HG02943 (cell line): ENCODE data around the gene RPH3AL.

ENCODE experiments used
- ATAC-seq: cut with Tn5 transposase; IDR thresholded peaks from one replicate; pipeline ENCODE4 v1.9.1; 2021; ENCODE audit warnings: mild to moderate bottlenecking, low read depth, moderate library complexity; ENCODE audit not compliant: unreplicated experiment

Gene RPH3AL

DNA sequence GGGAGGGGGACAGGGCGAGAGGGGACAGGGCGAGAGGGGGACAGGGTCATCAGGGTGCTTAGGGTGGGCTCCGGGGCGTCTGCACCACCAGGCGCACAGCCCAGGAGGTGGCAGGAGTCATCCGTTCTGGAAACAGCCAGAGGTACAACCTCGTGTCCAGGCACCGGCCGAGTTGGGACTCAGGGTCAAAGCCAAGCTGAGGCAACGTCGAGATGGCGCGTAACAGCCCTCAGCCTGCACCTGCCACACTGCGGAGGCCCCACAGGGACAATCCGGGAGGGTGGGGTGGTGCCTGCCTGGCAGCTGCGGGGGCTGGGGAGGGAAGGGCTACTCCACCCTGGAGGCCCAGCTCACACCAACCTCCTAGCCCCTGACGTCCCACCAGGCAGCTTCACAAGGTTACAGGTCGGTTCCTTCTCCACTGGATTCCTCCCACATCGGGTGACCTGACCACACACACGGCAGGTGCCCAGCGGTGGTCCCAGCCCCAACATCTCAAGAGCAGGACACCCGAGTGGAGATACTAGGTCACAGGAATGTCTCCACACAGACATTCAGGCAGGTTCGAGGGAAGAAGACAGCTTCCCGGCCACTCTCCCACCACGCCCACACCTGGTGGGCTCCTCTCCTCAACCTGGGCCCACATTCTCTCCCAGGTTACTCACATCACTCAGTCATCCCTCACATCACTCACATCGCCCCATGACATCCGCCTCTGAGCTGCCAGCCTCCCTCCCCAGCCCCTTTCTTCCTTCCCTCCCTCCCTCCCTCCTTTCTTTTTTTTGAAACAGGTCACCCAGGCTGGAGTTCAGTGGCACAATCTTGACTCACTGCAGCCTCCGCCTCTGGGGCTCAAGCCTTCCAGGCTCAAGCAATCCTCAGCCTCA lies 47.3 kb downstream of the RPH3AL start:
- no peak for ATAC-seq

DNA sequence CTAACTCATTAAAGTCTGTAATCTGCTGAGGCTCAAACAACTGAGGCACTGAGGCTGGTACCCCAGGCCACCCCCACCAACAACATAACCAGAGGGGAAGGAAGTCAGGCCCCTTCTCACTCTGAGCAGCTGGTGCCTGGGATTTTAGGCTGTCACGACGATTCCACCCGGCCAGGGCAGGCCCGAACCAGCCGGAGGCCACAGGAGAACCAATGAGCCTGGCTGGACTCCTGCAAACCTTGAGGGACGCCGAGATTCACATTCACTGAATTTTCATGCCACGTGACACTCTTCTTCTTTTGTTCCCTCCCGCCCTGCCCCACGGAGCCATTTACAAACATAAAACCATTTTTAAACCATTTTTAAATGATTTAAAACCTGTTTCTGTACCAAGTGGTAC lies 48.1 kb downstream of the RPH3AL start:
- ATAC-seq = no peak

DNA sequence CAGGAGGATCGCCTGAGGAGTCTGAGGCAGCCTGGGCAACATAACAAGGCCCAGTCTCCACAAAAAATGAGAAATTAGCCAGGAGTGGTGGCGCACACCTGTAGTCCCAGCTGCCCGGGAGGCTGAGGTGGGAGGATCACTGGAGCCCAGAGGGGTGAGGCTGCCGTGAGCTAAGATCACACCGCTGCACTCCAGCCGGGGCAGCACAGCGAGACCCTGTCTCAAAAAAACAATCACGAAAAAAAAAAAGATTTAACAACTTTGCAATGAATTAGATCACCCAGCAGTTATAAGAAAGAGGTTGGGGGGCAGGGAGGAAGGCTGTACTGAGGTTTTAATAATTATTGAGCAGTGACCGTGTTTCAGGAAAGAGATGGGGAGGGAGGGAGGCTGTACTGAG lies 49.4 kb downstream of the RPH3AL start:
- ATAC-seq = no peak

DNA sequence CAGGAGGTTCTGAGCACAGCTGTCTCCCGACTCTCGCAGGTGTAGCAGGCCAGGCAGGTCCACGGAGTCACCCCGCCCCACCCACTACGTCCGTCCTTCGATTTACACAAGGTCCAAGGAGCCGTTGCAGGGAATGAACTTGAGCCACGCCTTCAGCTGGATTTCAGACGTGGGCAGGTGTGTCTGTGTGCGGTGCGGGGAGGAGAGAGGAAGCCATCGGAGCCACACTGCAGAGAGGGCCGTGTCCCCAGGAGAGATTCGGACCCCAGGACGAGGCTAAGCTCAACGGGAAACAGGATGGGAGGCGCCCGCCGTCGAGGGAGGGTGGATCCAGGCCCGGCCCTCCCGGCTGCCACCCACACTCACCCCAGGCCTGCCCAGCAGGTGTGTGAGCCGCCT lies 50.3 kb downstream of the RPH3AL start:
- ATAC-seq = no peak

DNA sequence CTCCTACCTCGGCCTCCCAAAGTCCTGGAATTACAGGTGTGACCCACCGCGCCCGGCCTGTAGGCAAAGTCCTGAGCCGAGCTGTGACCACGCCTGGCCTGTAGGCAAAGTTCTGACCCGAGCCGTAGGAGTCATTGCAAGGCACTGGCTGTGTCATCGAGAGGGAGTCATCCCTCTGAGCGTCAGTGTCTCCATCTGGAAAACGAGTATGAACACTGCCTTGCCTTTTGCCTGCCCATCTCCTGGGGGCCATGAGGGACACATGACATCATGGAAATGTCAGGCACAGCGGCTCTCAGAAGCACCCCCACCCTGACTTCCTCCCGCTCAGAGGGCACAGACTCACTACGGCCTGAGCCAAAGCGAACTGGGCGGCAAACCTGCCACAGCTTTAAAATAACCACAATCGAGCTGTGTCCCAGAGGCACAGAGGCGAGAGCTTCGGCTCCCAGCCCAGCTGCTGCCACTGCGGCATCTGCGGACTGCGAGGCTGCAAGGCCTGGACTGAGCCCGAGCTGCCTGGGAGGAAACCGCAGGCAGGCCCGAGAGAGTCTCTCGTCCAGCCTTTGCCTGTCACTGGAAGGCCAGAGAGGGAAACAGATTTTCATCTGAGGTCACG lies 50.8 kb downstream of the RPH3AL start:
- no peak for ATAC-seq

DNA sequence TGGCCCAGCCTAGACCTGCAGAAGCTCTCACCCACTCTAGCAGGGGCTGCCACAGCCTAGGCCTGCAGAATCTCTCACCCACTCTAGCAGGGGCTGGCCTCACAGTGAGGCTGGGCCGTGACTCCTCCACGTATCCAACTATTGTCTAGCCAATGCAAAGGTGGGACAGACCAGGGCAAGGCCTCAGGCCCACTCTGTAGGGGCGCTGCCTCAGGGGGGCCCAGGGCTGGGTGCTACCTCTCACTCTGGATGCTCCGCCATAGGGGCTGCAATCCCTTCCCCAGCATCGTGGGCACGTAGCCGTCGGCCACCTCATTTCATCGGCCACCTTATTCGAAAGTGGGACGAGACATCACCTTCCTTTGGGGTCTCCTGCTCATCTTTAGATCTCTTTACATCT lies 51.7 kb downstream of the RPH3AL start:
- ATAC-seq = no peak

DNA sequence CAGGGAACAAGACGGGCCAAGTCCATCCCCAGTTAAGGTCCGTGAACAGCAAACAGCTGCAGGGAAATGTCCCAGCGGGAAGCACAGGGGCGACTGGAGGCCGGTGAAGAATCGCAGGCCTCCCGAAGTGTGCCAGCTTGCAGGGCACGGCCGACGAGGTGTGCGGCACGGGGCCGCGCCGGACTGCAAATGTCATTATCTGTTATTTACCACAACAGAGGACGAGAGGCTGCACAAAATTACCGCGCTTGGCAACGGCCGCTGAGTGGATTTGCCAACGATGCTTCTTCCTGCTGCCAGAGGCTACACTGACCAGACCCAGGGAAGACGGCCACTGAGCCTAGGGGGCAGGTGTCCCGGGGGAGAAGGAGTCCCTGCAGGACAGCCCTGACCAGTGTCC lies 53.1 kb downstream of the RPH3AL start:
- no peak for ATAC-seq

DNA sequence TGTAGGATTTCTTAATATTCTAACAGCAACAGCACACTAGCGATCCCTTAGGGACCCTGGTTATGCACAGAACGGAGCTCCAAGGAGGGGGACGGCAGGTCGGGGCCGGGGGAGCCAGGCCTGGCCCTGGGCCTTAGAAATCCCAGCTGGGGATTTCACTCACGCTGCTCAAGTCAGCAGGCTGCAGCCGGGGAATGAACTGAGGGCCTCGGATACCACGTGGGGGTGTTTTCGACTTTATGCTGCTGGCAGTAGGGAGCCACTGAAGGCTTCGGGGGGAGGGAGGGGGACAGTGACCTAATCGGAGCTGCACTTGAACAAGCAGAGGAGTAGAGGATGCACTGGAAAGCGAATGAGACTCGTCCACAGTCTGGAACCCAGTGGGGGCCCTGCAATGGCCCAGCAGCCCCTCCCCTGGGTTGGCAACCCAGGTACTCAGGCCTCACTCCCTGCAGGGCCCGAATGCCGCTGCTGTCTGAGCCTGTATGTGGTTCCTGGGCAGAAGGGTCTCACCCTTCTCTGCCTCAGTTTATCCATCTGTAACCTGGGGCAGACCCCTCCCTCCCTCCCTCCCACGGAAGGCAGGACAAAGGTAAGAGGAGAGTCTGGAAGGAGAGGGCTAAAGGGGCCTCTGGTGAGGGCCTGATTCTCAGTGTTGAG lies 53.7 kb downstream of the RPH3AL start:
- ATAC-seq = no peak

DNA sequence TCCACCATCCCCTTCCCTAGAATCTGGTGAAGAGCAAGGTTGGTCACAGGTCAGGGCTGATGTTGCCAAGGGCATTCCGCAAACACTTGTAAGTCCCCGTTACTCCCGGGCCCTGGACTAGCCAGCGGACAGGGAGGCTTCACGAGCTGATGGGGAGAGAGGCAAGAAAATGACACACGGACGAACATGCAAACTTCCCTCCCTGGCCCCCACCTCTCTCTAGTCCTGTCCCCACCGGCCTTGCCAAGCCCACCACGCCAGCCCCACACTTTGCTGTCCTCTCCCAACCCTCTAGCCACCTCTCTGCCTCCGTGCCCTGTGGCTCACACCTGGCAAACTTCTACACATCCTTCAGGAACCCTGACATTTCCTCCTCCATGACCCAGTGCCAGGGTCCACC lies 54.8 kb downstream of the RPH3AL start:
- ATAC-seq = no peak

DNA sequence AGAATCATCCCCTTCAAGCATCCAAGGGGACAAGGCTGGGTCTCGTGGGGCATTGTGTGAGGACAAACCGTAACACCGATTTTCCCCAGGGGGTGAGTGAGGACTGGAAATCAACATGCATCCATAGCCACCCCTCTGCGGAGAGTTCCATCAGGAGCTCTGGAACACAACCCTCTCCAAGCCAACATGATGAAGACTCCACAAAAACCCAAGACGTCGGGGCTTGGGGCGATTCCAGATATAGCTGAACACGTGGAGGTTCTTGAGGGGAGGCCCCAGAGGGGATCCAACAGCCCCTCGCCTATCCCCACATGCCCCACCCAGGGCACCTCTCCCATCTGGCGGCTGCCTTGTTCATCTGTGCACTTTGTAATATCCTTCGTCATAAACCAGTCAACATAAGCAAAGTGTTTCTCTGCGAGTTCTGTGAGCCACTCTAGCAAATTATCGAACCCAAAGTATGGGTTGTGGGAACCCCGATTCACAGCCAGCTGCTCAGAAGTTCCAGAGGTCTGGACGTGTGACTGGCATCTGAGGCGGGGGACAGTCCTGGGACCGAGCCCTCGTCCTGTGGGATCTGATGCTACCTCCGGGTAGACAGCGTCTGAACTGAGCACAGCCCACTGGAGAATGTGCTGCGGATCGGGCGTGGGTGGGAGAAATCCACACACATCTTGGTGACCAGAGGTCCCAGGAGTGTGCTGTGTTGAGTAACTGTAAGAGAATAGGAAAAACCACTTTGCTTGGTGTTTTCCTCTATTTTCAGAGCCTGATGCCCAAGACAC lies 55.5 kb downstream of the RPH3AL start:
- ATAC-seq = no peak

DNA sequence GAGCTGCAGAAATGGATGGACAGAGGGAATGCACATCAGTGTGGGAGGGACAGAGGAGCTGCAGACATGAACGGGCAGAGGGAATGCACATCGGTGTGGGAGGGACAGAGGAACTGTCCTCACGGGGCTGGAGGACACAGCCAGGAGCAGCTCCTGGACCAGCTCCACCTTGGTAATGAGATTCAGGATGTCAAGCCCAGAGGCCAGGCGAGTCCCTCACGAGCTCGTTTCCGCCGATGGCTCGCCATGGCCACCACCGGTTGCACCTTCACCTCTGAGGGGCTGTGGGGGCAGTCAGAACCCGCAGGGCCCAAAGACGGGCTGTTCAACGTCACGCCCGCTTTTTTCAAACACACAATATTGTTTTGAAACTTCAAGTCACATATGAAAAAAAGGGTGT lies 56.2 kb downstream of the RPH3AL start:
- ATAC-seq = no peak

DNA sequence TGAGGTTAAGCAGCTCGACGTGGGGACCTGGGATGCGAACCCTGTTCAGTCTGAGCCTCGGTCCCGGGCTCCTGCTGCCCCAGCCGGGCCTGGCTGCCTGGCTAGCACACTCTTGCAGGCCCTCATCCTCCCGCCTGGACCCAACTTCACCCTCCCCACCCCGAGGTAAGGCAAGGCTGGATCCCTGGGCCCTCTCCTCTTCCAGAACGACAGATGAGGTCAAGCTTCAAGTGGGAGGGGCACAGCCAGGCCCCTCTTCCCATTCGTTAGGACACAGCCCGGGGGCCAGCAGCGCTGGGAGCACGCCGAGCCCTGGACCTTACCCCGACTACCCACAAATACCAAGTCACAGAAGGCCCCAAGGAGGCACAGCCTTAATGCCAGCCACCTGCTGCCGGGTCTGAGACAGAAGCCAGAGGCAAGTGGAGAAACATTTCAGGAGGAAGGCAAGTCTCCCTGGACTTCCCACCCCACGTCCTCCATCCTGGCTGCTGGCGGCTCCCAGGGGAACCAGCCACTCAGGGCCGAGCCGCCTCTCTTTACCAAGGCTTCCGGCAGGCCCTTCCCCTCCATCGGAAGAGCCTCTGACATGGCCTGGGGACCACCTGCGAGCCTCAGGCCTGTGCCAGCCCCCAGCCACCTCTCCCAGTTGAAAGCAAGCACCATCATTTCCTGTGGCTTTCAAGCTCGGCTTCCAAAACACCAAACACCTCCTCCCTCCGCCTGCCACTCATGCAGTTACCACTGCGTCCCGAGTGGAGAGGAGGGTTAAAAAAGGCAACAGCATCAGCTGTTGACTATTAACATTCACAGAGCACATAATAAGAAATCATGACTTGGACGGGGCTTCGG lies 59.9 kb downstream of the RPH3AL start:
- ATAC-seq = no peak

DNA sequence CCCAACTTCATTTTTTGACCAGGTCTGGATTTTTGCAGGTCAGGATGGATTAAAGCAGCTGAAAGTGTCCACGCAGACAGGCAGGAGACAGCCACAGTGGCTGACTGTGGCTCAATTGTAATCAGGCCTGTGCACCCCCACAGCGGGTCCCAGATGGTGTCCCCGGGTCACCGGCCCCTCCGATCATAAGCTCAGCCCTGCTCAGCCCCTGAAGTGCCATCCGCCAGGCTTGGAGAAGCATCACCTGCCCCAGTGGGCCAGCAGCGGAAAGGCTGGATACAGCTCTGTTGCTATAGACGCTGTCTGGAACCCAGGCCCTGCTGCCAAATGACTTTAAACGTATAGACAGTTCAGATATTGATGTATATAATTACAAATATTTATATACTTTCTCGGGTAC lies 60.6 kb downstream of the RPH3AL start:
- no peak for ATAC-seq

DNA sequence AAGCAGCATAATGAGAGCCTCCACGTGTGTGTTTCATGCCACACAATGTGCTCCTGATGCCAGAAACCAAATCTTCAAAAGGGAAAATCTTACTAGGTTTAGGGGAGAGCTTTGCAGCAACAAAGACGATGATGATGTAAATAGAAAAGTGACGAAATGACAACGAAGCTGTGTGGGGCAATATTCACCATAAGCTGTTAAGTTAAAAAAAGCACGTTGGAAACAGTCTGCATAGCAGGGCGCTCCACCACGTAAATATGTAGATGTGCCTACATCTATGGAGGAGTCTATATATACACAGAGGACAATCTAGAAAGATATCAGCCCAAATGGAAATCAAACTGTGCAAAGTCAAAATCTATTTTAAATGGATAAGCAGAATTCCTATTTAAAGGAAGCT lies 61.0 kb downstream of the RPH3AL start:
- no peak for ATAC-seq

DNA sequence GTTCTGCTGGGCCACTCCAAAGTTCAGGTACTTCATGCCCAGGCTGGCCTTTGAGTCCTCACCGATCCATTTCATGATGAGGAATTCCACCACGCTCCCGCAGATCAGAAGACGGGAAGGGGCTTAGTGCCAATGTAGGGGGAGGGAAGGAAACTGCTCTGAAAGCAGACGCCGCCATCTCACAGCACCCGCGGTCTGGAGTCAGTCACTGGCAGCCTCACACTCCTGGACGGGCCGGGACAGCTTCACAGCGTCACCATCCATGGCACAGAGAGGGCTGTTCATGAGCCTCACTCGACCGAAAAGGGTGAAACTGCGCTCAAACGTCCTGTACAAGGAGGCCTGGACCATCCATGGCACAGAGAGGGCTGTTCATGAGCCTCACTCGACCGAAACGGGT lies 62.0 kb downstream of the RPH3AL start:
- ATAC-seq = no peak

DNA sequence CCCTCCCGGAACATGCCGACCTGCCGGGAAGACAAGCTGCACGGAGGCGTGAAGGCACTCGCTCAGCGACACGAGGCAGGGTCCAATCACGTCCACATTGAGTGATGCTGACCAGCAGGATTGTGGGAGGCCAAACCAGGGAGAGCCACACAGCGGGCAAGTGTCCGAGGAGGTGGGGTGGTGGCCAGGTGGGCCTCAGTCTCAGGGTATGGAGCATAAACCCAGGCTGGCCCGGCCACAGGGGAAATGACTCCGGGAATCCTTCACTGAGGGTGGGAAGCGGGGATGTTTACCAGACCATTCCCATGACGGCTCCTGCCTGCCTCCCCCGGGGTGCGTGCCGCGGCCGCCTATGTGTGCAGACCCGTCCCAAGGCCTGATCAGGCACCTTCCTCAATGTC lies 62.5 kb downstream of the RPH3AL start:
- ATAC-seq = no peak

DNA sequence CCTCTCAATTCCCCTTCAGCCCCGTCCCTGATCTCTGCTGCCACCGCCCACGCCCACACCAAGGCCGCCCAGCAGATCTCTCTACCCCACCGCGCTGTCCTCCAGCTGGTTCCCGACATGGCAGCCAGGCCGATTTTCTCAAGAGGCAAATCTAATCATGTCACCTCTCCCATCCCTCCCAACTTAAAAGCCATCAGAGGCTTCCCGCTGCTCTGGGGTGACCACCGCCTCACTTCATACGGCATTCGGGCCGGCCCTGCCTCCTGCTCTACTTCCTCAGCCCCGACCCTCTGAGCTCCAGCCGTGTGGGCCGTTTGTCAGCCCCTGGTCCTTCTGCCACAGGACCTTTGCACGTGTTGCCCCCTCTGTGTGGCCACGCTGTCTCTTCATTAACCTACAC lies 63.2 kb downstream of the RPH3AL start:
- no peak for ATAC-seq

DNA sequence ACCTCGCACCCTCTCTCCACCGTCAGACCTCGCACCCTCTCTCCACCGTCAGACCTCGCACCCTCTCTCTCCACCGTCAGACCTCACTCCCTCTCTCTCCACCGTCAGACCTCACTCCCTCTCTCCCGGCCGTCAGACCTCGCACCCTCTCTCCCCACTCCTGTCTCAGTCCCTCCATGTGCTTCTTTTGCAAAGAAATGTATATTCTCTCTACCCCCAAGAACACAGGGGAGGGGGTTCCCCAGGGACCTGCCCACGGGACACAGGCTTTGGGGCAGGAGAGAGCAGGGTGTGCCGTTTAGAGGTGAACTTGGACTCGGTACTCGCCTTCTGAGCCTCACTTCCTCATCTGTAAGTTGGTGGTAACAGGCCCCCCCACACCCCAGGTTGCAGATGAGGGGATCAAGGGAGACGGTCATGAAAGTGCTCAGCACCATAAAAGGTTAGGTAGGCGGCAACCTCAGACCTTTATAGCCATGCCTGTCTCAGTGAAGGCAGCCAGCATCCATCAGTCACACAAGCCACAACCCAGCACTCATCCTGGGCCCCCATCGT lies 63.7 kb downstream of the RPH3AL start:
- ATAC-seq = no peak

DNA sequence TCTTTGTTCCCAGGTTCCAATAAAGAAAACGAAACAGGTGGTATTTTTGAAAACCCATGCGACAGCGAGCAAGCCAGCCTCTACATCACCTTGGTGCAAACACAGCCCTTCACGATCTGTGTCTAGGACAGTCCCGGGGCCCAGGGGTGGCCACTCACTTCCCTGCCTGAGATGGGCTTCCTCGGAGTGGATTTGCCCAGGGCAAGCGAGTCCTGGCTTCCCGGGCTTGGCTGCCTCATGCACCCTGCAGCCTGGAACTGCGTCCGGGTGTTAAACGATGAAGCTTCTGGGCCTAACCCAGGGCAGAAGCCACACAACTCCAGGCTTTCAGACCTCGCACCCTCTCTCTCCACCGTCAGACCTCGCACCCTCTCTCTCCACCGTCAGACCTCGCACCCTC lies 66.0 kb downstream of the RPH3AL start:
- no peak for ATAC-seq
